ENCODE results near the gene GALK2. TPM values are rescaled to one million over a fixed set of nuclear protein-coding genes. Genes with fewer than 3 reads are reported as not detected.

The GALK2 gene
- total and polyA plus RNA-seq, 7 donors, result 21.6 to 61.1 (median 33.1) TPM

GRCh38 chr15:49265911-49266310 is 95.9 kb downstream of the GALK2 start:
- no peak for TF ChIP-seq POLR2A (IDR thresholded peaks at IDR 0.05)
- no peak for TF ChIP-seq EP300 (IDR thresholded peaks at IDR 0.05)
- no peak for TF ChIP-seq POLR2AphosphoS5 (IDR thresholded peaks at IDR 0.05)
- TF ChIP-seq, protein P1, sequence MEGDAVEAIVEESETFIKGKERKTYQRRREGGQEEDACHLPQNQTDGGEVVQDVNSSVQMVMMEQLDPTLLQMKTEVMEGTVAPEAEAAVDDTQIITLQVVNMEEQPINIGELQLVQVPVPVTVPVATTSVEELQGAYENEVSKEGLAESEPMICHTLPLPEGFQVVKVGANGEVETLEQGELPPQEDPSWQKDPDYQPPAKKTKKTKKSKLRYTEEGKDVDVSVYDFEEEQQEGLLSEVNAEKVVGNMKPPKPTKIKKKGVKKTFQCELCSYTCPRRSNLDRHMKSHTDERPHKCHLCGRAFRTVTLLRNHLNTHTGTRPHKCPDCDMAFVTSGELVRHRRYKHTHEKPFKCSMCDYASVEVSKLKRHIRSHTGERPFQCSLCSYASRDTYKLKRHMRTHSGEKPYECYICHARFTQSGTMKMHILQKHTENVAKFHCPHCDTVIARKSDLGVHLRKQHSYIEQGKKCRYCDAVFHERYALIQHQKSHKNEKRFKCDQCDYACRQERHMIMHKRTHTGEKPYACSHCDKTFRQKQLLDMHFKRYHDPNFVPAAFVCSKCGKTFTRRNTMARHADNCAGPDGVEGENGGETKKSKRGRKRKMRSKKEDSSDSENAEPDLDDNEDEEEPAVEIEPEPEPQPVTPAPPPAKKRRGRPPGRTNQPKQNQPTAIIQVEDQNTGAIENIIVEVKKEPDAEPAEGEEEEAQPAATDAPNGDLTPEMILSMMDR (IDR thresholded peaks at IDR 0.05), result no peak
- DNase-seq, result no peak
- intact Hi-C loops (cut with DNase I), result no loop called here
- Histone ChIP-seq H3K4me3 (no peak overlapping the region), H3K4me1 (peaks cover 0 to 6% (median 0%) of the 10 kb centered on the region in 4 donors), H3K27me3 (no peaks in the 10 kb centered on the region), H3K36me3 (no peaks in the 10 kb centered on the region), H3K27ac (no peak overlapping the region), H3K9me3 (no peaks in the 10 kb centered on the region)
- 94 to 95% methylated on average over 3 of the region's 3 CpGs for WGBS, 2 donors

DNA sequence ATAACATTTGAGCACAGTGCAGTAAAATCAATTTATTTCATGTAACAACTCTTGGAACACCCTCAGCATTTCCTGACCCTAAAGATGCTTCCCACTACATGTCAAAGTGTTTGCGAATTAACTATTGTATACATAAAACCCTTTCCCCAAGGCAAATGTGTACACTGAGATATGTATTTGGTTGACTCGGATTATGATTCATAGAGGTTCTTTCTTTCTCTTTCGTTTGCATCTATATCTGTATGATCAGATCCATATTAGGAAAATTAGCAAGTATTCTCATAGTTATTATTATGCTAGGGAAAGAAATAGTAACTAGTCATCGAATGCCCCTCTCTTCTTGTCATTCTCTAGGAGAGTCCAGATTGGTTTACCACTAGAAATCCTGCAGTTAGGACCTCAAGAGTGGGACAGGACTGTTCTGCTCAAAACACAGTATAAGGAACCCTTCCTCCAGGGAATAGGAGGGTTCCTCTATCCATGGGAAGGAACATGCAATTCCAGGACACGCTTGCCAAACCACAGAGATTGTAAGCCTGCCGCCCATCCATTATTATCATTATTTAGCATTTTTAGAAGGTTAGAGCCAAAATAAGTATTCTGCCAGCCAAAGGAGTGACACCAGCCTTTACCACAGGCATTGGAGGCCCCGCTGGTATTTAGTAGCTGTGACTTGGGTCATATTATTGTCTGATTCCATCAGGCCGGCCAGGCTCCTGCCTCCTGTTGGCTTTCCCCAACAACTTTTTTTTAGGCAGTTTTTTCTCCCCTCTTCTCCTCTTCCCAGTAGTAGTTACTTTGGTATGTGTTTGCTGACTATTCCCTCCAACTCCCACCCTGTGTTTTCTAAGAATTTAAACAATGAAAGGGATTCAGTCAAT is 100.7 kb downstream of the GALK2 start:
- no peak for DNase-seq
- Histone ChIP-seq H3K4me1 (peaks cover 0 to 6% (median 1%) of the 10 kb centered on the region in 4 donors), H3K27ac (peak overlapping the region in 1 of 4 donors; percentile 23), H3K4me3 (no peak overlapping the region), H3K27me3 (no peaks in the 10 kb centered on the region), H3K36me3 (no peaks in the 10 kb centered on the region), H3K9me3 (no peaks in the 10 kb centered on the region)
- 79 to 87% methylated on average over 8 of the region's 8 CpGs for WGBS, 2 donors
- intact Hi-C loops (cut with DNase I), result no loop called here
- TF ChIP-seq POLR2AphosphoS5 (IDR thresholded peaks at IDR 0.05), result no peak

- Histone ChIP-seq H3K27ac (no peak overlapping the region), H3K4me1 (peaks cover 0 to 3% (median under 1%) of the 10 kb centered on the region in 4 donors), H3K9me3 (no peaks in the 10 kb centered on the region), H3K36me3 (no peaks in the 10 kb centered on the region), H3K27me3 (no peaks in the 10 kb centered on the region), H3K4me3 (no peak overlapping the region)
- WGBS, 2 donors, result 79 to 84% methylated on average over 2 of the region's 2 CpGs
- DNase-seq, result no peak
- TF ChIP-seq, protein P1 (IDR thresholded peaks at IDR 0.05), result no peak
- TF ChIP-seq POLR2AphosphoS5 (IDR thresholded peaks at IDR 0.05) (no peak), POLR2A (IDR thresholded peaks at IDR 0.05) (no peak), EP300 (IDR thresholded peaks at IDR 0.05) (no peak)
- intact Hi-C loops (cut with DNase I), result no loop called here
Measured at GRCh38 chr15:49273734-49274318, 103.8 kb downstream of the GALK2 start.

DNA sequence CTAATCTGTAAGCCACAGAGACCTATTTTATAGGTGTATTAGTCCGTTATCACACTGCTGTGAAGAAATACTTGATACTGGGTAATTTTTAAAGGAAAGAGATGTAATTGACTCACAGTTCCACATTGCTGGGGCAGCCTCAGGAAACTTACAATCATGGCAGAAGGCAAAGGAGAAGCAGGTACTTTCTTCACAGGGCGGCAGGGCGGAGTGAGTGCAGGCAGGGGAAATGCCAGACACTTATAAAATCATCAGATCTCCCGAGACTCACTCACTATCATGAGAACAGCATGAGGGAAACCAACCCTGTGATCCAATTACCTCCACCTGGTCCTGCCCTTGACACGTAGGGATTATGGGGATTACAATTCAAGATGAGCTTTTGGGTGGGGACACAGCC is 108.7 kb downstream of the GALK2 start:
- Histone ChIP-seq H3K27ac (no peak overlapping the region), H3K27me3 (no peaks in the 10 kb centered on the region), H3K4me3 (no peak overlapping the region), H3K36me3 (peaks cover 0 to 10% (median 0%) of the 10 kb centered on the region in 4 donors), H3K4me1 (peaks cover 0 to 3% (median 0%) of the 10 kb centered on the region in 4 donors), H3K9me3 (no peaks in the 10 kb centered on the region)
- intact Hi-C loops (cut with DNase I), result no loop called here
- DNase-seq, result no peak
- 94 to 96% methylated on average over 5 of the region's 5 CpGs for WGBS, 2 donors
- TF ChIP-seq, protein P1 (IDR thresholded peaks at IDR 0.05), result no peak
- no peak for TF ChIP-seq POLR2A (IDR thresholded peaks at IDR 0.05)
- TF ChIP-seq POLR2AphosphoS5 (IDR thresholded peaks at IDR 0.05), result no peak

All from sigmoid colon (tissue), 7 donors.